ENCODE results near the gene ABLIM2. TPM values are rescaled to one million over a fixed set of nuclear protein-coding genes. Genes with fewer than 3 reads are reported as not detected.

ABLIM2 gene
- total and polyA plus RNA-seq, 2 donors (not counting 1 experiment from before 2014, with no cell fraction given), result 3.3 to 79.0 TPM

DNA sequence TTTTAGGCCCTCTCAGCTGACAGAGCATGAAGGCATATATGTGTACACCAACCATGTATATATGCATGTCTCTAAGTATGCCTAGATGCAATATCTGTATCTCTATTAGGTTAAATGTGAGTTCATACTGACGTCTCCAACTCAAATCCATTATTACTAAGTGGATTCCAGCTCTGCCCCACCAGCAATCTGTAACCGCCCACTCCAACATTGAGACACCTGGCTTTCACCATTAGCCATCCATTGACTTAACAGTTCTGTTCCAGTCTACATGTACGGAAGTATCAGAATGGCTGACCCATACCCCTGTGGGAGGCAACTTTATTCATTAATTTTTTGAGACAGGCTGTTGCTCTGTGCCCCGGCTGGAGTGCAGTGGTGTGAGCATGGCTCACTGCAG, 25.4 kb upstream of the ABLIM2 start:
- no peaks in the 10 kb centered on the region for H3K9me3 Mint-ChIP-seq (ENCODE audit: insufficient read depth)
- H3K4me3 Mint-ChIP-seq, result no peak overlapping the region

DNA sequence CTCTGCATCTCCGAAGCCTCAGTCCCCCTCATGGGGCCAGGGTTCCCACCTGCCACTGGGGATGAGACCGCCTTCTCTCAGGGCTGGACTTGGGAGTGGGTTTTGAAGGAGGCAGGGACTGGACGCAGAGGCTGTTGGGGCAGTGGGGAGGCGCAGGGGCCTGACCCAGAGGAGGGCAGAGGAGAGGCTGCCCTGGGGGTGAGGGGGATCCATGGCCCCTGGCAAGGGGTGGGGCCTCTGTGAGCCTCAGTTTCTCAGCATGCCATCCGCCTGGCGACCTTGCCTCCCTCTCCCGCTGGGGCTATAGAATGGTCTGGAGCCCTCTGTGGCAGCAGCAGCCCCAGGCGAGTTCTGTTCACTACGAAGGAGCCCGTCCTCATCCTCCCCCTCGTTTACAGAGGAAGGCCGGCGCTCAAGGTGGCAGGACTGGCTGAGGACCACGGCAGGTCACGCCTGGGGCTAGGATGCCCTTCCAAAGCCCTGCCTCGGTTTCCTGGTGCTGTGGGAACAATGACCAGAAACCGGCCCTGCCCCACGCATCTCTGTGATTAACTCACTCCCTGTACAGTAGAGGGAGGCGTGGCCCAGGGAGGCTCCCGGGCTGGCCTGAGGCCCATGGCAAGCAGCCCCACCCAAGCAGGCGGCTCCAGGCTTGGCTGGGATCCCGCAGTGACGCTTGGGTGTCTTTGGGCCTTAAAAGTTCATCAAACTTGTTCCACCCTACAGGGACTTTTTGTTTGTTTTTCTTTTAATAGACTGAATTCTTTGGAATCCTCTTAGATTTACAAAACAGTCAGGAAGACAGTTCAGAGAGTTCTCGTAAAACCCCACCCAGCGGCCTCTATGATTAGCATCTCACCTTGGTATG, 24.5 kb upstream of the ABLIM2 start:
- intact Hi-C loops (cut with micrococcal nuclease), result no loop called here
- TF ChIP-seq EZH2 (IDR thresholded peaks at IDR 0.05; ENCODE audit: borderline replicate concordance, insufficient read depth, low read depth, low read length, poor library complexity, severe bottlenecking), result no peak
- TF ChIP-seq, protein P1, sequence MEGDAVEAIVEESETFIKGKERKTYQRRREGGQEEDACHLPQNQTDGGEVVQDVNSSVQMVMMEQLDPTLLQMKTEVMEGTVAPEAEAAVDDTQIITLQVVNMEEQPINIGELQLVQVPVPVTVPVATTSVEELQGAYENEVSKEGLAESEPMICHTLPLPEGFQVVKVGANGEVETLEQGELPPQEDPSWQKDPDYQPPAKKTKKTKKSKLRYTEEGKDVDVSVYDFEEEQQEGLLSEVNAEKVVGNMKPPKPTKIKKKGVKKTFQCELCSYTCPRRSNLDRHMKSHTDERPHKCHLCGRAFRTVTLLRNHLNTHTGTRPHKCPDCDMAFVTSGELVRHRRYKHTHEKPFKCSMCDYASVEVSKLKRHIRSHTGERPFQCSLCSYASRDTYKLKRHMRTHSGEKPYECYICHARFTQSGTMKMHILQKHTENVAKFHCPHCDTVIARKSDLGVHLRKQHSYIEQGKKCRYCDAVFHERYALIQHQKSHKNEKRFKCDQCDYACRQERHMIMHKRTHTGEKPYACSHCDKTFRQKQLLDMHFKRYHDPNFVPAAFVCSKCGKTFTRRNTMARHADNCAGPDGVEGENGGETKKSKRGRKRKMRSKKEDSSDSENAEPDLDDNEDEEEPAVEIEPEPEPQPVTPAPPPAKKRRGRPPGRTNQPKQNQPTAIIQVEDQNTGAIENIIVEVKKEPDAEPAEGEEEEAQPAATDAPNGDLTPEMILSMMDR (IDR thresholded peaks at IDR 0.05), result no peak

More for the DNA sequence above, 25.4 kb upstream of the ABLIM2 start:
- Histone ChIP-seq H3K27ac (ENCODE audit: low read length in 2 of 2) (no peak overlapping the region), H3K4me3 (ENCODE audit: control extremely low read depth in 1 of 5, extremely low read depth in 1 of 5, insufficient read depth in 1 of 5, low read depth in 2 of 5, low read length in 4 of 5) (no peak overlapping the region), H4K20me1 (ENCODE audit: control insufficient read depth, insufficient read depth, low read length, poor library complexity, severe bottlenecking) (no peaks in the 10 kb centered on the region), H3K4me2 (replicated peaks; ENCODE audit: low read depth, low read length, poor library complexity, severe bottlenecking) (no peak overlapping the region), H3K79me2 (ENCODE audit: control insufficient read depth, insufficient read depth, low read length) (no peaks in the 10 kb centered on the region), H3K27me3 (replicated peaks in 1 of 4; ENCODE audit: control extremely low read depth in 1 of 4, control insufficient read depth in 3 of 4, insufficient read depth in 4 of 4, low read length in 3 of 4) (peaks cover 0 to 2% (median 0%) of the 10 kb centered on the region in 4 experiments), H3K36me3 (replicated peaks in 1 of 2; ENCODE audit: control extremely low read depth in 1 of 2, control insufficient read depth in 1 of 2, extremely low read depth in 1 of 2, insufficient read depth in 2 of 2, low read length in 1 of 2) (no peaks in the 10 kb centered on the region), H3K9ac (ENCODE audit: low read length) (no peak overlapping the region), H2AFZ (ENCODE audit: insufficient read depth, low read depth, low read length, poor library complexity, severe bottlenecking) (no peak overlapping the region), H3K4me1 (ENCODE audit: control insufficient read depth in 2 of 2, insufficient read depth in 2 of 2, low read length in 2 of 2) (no peaks in the 10 kb centered on the region), H3K9me3 (ENCODE audit: control extremely low read depth in 1 of 3, control insufficient read depth in 2 of 3, insufficient read depth in 1 of 3, low read length in 2 of 3) (no peaks in the 10 kb centered on the region)
- intact Hi-C loops (cut with micrococcal nuclease), result no loop called here
- WGBS (ENCODE audit: insufficient coverage), result 96% methylated on average over 2 of the region's 4 CpGs
- Mint-ChIP-seq H3K4me1 (no peaks in the 10 kb centered on the region), H3K27ac (no peak overlapping the region), H3K27me3 (peaks cover 4% of the 10 kb centered on the region)
- ATAC-seq (ENCODE audit: low read depth), result no peak
- CTCF ChIA-PET, result no interaction called here
- no peak for DNase-seq
- POLR2A ChIA-PET, result no interaction called here
- TF ChIP-seq, protein P1 (IDR thresholded peaks at IDR 0.05), result no peak
- no peak for TF ChIP-seq EZH2 (IDR thresholded peaks at IDR 0.05; ENCODE audit: borderline replicate concordance, insufficient read depth, low read depth, low read length, poor library complexity, severe bottlenecking)

More for the DNA sequence above, 24.5 kb upstream of the ABLIM2 start:
- Mint-ChIP-seq H3K27ac (no peak overlapping the region), H3K27me3 (peaks cover 4% of the 10 kb centered on the region), H3K4me3 (no peak overlapping the region), H3K9me3 (ENCODE audit: insufficient read depth) (no peaks in the 10 kb centered on the region), H3K4me1 (no peaks in the 10 kb centered on the region)
- CTCF ChIA-PET, result interaction anchor here (2.1 kb wide), 1 partner anchor 10 kb away, joined by 9 read pairs; no protein-coding TSS in a partner anchor
- H3K9me3 ChIP-seq (ENCODE audit: control extremely low read depth in 1 of 3, control insufficient read depth in 2 of 3, insufficient read depth in 1 of 3, low read length in 2 of 3), result no peaks in the 10 kb centered on the region
- H3K4me3 ChIP-seq (ENCODE audit: control extremely low read depth in 1 of 5, extremely low read depth in 1 of 5, insufficient read depth in 1 of 5, low read depth in 2 of 5, low read length in 4 of 5), result no peak overlapping the region
- no peaks in the 10 kb centered on the region for H3K4me1 ChIP-seq (ENCODE audit: control insufficient read depth in 2 of 2, insufficient read depth in 2 of 2, low read length in 2 of 2)
- no peak overlapping the region for H3K4me2 ChIP-seq (replicated peaks; ENCODE audit: low read depth, low read length, poor library complexity, severe bottlenecking)
- no peak overlapping the region for H3K27ac ChIP-seq (ENCODE audit: low read length in 2 of 2)
- no peaks in the 10 kb centered on the region for H3K36me3 ChIP-seq (replicated peaks in 1 of 2; ENCODE audit: control extremely low read depth in 1 of 2, control insufficient read depth in 1 of 2, extremely low read depth in 1 of 2, insufficient read depth in 2 of 2, low read length in 1 of 2)
- no peak overlapping the region for H2AFZ ChIP-seq (ENCODE audit: insufficient read depth, low read depth, low read length, poor library complexity, severe bottlenecking)
- DNase-seq (no peak), ATAC-seq (ENCODE audit: low read depth) (no peak)
- H3K79me2 ChIP-seq (ENCODE audit: control insufficient read depth, insufficient read depth, low read length), result no peaks in the 10 kb centered on the region
- POLR2A ChIA-PET, result no interaction called here
- no peaks in the 10 kb centered on the region for H4K20me1 ChIP-seq (ENCODE audit: control insufficient read depth, insufficient read depth, low read length, poor library complexity, severe bottlenecking)
- 94% methylated on average over 22 of the region's 25 CpGs for WGBS (ENCODE audit: insufficient coverage)
- H3K9ac ChIP-seq (ENCODE audit: low read length), result no peak overlapping the region
- peaks cover 0 to under 1% (median 0%) of the 10 kb centered on the region in 4 experiments for H3K27me3 ChIP-seq (replicated peaks in 1 of 4; ENCODE audit: control extremely low read depth in 1 of 4, control insufficient read depth in 3 of 4, insufficient read depth in 4 of 4, low read length in 3 of 4)
